NT2/D1 (cell line): ENCODE measurements around the gene LRRC27.
"Not testable (repeated sequence)": the region's sequence is repeated elsewhere in the genome, so short reads cannot be mapped to it uniquely, and the experiment has no call there.

Experiments
- DNase-seq: peaks from one replicate; pipeline ENCODE4 v3.0.0-alpha.2; 2011; ENCODE audit warnings: low read depth, low spot score
- H3K27me3 ChIP-seq: 2 replicates; pipeline ENCODE4 v1.6.0; 2011; ENCODE audit warnings: mild to moderate bottlenecking; ENCODE audit not compliant: insufficient read length, insufficient read depth
- H3K36me3 ChIP-seq: 2 replicates; pipeline ENCODE4 v1.6.1; 2011; ENCODE audit warnings: mild to moderate bottlenecking, low read length, mixed read lengths; ENCODE audit not compliant: insufficient read depth, insufficient read length
- H3K4me1 ChIP-seq: 2 replicates; pipeline ENCODE4 v1.5.1; 2011; ENCODE audit not compliant: insufficient read depth, insufficient read length
- H3K4me3 ChIP-seq: 2 replicates; pipeline ENCODE4 v1.5.1; 2011; ENCODE audit warnings: low read depth; ENCODE audit not compliant: insufficient read length
- H3K9ac ChIP-seq: 2 replicates; pipeline ENCODE4 v1.6.0; 2011; ENCODE audit warnings: low read depth; ENCODE audit not compliant: insufficient read length
- H3K9me3 ChIP-seq: 2 replicates; pipeline ENCODE4 v1.5.1; 2011; ENCODE audit warnings: mild to moderate bottlenecking, low read length; ENCODE audit not compliant: insufficient read depth
- SUZ12 ChIP-seq: IDR thresholded peaks from 2 replicates; pipeline ENCODE4 v1.6.1; 2011; ENCODE audit not compliant: insufficient read length, insufficient read depth; ENCODE audit errors: extremely low read depth
- YY1 ChIP-seq: IDR thresholded peaks from 2 replicates; pipeline ENCODE4 v1.6.1; 2011; ENCODE audit not compliant: insufficient read length, insufficient read depth
- ZNF274 ChIP-seq: IDR thresholded peaks from 2 replicates; pipeline ENCODE4 v1.6.1; 2011; ENCODE audit warnings: mild to moderate bottlenecking, low read depth, low read length

The LRRC27 gene

GRCh38 chr10:132313305-132313704 lies 18.7 kb upstream of the LRRC27 start:
- Histone ChIP-seq H3K4me1 (no peaks in the 10 kb centered on the region), H3K27me3 (peaks cover 29% of the 10 kb centered on the region), H3K36me3 (no peaks in the 10 kb centered on the region), H3K9ac (no peak overlapping the region), H3K4me3 (no peak overlapping the region), H3K9me3 (peaks cover 4% of the 10 kb centered on the region; the same call in 1 of the 2 replicates)
- TF ChIP-seq YY1 (no peak), ZNF274 (no peak), SUZ12 (no peak)
- DNase-seq, result no peak

GRCh38 chr10:132313865-132314264 lies 18.1 kb upstream of the LRRC27 start:
- Histone ChIP-seq H3K4me3 (no peak overlapping the region), H3K27me3 (peaks cover 25% of the 10 kb centered on the region), H3K9me3 (peaks cover 4% of the 10 kb centered on the region; the same call in 1 of the 2 replicates), H3K4me1 (no peaks in the 10 kb centered on the region), H3K9ac (no peak overlapping the region), H3K36me3 (no peaks in the 10 kb centered on the region)
- no peak for DNase-seq
- TF ChIP-seq ZNF274 (no peak), SUZ12 (no peak), YY1 (no peak)

GRCh38 chr10:132314336-132314735 lies 17.7 kb upstream of the LRRC27 start:
- Histone ChIP-seq H3K4me3 (no peak overlapping the region), H3K9ac (no peak overlapping the region), H3K9me3 (peaks cover 4% of the 10 kb centered on the region; the same call in 1 of the 2 replicates), H3K4me1 (no peaks in the 10 kb centered on the region), H3K36me3 (no peaks in the 10 kb centered on the region), H3K27me3 (peaks cover 20% of the 10 kb centered on the region)
- no peak for DNase-seq
- TF ChIP-seq YY1, result no peak
- no peak for TF ChIP-seq ZNF274
- no peak for TF ChIP-seq SUZ12

GRCh38 chr10:132314881-132315280 lies 17.1 kb upstream of the LRRC27 start:
- not testable (repeated sequence) for H3K36me3 ChIP-seq, H3K9ac ChIP-seq, DNase-seq, H3K4me3 ChIP-seq, H3K4me1 ChIP-seq, H3K9me3 ChIP-seq
- H3K27me3 ChIP-seq, result peaks cover 14% of the 10 kb centered on the region

DNA sequence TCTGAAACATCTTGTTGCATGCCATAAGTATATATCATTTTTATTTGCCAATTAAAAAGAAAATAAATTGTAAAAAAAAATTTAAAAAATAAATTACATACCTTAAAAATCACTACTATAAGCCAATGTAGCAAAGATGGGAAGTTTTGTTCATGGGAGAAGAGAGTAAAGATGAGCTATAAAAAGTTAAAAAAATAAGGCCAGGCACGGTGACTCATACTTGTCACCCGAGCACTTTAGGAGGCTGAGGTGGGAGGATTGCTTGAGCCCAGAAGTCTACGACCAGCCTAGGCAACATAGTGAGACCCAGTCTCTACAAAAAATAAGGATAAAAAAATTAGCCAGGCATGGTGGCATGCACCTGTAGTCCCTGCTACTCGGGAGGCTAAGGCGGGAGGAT lies 15.9 kb upstream of the LRRC27 start:
- DNase-seq, result no peak
- H3K4me1 ChIP-seq, result no peaks in the 10 kb centered on the region
- H3K4me3 ChIP-seq, result no peak overlapping the region
- H3K9ac ChIP-seq, result no peak overlapping the region
- no peak for TF ChIP-seq SUZ12
- no peak for TF ChIP-seq YY1
- TF ChIP-seq ZNF274, result no peak
- peaks cover 2% of the 10 kb centered on the region for H3K27me3 ChIP-seq
- H3K9me3 ChIP-seq, result peaks cover 4% of the 10 kb centered on the region; the same call in 1 of the 2 replicates
- H3K36me3 ChIP-seq, result no peaks in the 10 kb centered on the region

DNA sequence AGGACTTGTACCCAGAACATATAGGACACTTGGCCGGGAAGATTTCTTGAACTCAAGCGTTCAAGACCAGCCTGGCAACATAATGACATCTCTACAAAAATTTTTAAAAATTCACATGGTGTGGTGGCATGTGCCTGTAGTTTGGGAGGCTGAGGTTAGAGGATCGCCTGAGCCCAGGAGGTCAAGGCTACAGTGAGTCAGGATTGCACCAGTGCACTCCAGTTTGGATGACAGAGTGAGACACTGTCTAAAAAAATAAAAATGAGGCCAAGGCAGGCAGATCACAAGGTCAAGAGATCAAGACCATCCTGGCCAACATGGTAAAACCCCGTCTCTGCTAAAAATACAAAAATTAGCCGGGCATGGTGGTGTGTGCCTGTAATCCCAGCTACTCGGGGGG lies 14.5 kb upstream of the LRRC27 start:
- not testable (repeated sequence) for H3K36me3 ChIP-seq, H3K4me1 ChIP-seq, H3K9ac ChIP-seq, H3K27me3 ChIP-seq, H3K9me3 ChIP-seq, DNase-seq, H3K4me3 ChIP-seq

GRCh38 chr10:132319853-132320653 lies 11.9 kb upstream of the LRRC27 start:
- Histone ChIP-seq H3K9ac (no peak overlapping the region), H3K36me3 (peaks cover 6% of the 10 kb centered on the region), H3K9me3 (no peaks in the 10 kb centered on the region), H3K4me1 (no peaks in the 10 kb centered on the region), H3K27me3 (no peaks in the 10 kb centered on the region), H3K4me3 (no peak overlapping the region)
- DNase-seq, result no peak
- TF ChIP-seq YY1 (no peak), SUZ12 (no peak), ZNF274 (no peak)

DNA sequence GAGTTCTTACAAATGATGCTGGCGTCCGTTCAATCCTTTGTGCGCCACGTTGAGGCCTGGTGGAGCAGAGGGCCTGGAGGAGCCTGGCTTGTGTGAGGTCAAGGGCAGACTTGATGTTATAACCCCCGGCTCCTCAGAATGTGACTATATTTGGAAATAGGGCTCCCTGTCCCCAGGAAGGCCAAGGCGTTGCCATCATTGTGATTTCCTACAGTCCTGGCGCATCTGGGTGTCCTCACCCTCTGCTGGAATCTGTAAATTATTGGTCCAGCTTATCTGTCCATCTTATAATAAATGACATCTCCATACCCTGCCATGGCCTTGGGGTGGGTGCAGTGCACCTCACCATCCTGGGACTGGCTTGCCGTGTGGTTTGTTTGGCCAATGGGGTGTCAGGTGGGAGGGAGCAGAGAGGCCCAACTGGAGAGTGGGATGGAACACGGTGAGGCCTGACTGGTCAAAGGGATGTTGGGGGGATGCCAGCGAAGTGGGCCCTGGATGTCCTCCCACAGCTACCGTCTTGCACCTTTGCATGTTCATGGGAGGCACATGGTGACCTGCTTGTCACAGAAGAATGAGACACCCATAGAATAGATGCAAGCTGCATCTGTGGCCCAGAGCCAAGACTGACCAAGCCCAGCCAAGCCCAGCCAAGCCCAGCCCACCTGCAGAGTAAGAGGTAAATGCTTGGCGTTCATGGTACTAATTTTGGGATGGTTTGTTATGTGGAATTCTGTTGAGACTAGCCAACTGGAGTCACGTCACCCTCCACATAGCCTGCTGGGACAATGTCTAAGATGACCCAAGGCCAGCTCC lies 11.1 kb upstream of the LRRC27 start:
- H3K4me1 ChIP-seq, result no peaks in the 10 kb centered on the region
- no peaks in the 10 kb centered on the region for H3K9me3 ChIP-seq
- peaks cover 8% of the 10 kb centered on the region for H3K36me3 ChIP-seq
- H3K4me3 ChIP-seq, result no peak overlapping the region
- DNase-seq, result no peak
- H3K9ac ChIP-seq, result no peak overlapping the region
- H3K27me3 ChIP-seq, result no peaks in the 10 kb centered on the region
- no peak for TF ChIP-seq YY1
- TF ChIP-seq SUZ12, result no peak
- TF ChIP-seq ZNF274, result no peak
